NCI-H1694 treated with DMSO at 0.1 percent for 48 hours (cell line): Measurements from ENCODE around the gene CRYBB1.

ENCODE experiments used
- DNase-seq: peaks from one replicate; lab custom pipeline; 2025; lab: John Stamatoyannopoulos, UW

CRYBB1 gene

GRCh38 chr22:26553056-26553752 is 64.6 kb downstream of the CRYBB1 start:
- DNase-seq, result no peak

- no peak for DNase-seq
Measured at GRCh38 chr22:26552466-26552865, 65.4 kb downstream of the CRYBB1 start.

- DNase-seq, result no peak
Measured at GRCh38 chr22:26551568-26551967, 66.3 kb downstream of the CRYBB1 start.

GRCh38 chr22:26550498-26551033 is 67.3 kb downstream of the CRYBB1 start:
- no peak for DNase-seq

- DNase-seq, result no peak
Measured at GRCh38 chr22:26549902-26550497, 67.8 kb downstream of the CRYBB1 start.
